ENCODE data around the gene ACOXL. TPM values are rescaled to one million over a fixed set of nuclear protein-coding genes. Genes with fewer than 3 reads are reported as not detected.

Gene ACOXL
- total and polyA plus RNA-seq, 2 donors (not counting 3 experiments of a cell fraction or from before 2014, with no cell fraction given) = not detected

DNA sequence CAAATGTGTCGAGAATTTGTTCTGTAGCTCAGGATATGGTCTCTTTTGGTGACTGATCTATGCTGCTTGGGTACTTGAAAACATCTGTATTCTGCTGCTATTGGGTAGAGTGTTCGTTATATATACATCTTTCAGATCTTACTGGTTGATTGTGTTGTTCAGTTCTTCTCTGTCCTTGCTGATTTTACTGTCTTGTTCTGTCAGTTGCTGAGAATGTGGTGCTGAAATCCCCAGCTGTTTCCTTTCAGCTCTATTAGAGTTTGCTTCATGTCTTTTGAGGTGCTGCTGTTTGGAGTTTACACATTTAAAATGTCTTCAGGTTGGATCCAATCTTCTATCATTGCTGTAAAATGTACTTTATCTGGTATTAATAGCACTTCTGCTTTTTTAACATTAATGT lies 401.2 kb downstream of the ACOXL start:
- POLR2A ChIA-PET = no interaction called here
- no peak for TF ChIP-seq FOS (IDR thresholded peaks at IDR 0.05; ENCODE audit: borderline replicate concordance, insufficient read depth, low read length)
- no peak for TF ChIP-seq MYC (IDR thresholded peaks at IDR 0.05; ENCODE audit: low read depth, low read length)
- no peak for TF ChIP-seq POLR2AphosphoS5 (IDR thresholded peaks at IDR 0.05; ENCODE audit: insufficient read depth, low read depth, low read length)
- no peak for TF ChIP-seq JUN (IDR thresholded peaks at IDR 0.05; ENCODE audit: borderline replicate concordance, insufficient read depth, insufficient read length, low read depth)
- TF ChIP-seq, protein P1, sequence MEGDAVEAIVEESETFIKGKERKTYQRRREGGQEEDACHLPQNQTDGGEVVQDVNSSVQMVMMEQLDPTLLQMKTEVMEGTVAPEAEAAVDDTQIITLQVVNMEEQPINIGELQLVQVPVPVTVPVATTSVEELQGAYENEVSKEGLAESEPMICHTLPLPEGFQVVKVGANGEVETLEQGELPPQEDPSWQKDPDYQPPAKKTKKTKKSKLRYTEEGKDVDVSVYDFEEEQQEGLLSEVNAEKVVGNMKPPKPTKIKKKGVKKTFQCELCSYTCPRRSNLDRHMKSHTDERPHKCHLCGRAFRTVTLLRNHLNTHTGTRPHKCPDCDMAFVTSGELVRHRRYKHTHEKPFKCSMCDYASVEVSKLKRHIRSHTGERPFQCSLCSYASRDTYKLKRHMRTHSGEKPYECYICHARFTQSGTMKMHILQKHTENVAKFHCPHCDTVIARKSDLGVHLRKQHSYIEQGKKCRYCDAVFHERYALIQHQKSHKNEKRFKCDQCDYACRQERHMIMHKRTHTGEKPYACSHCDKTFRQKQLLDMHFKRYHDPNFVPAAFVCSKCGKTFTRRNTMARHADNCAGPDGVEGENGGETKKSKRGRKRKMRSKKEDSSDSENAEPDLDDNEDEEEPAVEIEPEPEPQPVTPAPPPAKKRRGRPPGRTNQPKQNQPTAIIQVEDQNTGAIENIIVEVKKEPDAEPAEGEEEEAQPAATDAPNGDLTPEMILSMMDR (IDR thresholded peaks at IDR 0.05; ENCODE audit: extremely low read depth in 1 of 2, insufficient read depth in 1 of 2, low read depth in 1 of 2, low read length in 2 of 2) = no peak
- no peak for TF ChIP-seq EZH2 (IDR thresholded peaks at IDR 0.05; ENCODE audit: borderline replicate concordance, low read depth, low read length, severe bottlenecking)
- TF ChIP-seq GATA2 (IDR thresholded peaks at IDR 0.05; ENCODE audit: insufficient read depth, insufficient read length, low read depth, low read length) = no peak
- no peak for TF ChIP-seq POLR2A (IDR thresholded peaks at IDR 0.05; ENCODE audit: low read depth, low read length)
- TF ChIP-seq, protein P2, sequence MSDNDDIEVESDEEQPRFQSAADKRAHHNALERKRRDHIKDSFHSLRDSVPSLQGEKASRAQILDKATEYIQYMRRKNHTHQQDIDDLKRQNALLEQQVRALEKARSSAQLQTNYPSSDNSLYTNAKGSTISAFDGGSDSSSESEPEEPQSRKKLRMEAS (IDR thresholded peaks at IDR 0.05; ENCODE audit: insufficient read depth, insufficient read length) = no peak
- no peak overlapping the region for H3K4me2 ChIP-seq (ENCODE audit: insufficient read depth, low read length)
- H3K27ac ChIP-seq (ENCODE audit: insufficient read depth, low read depth, low read length) = no peak overlapping the region
- dilution Hi-C loops (cut with MboI; ENCODE audit: extremely low pct_ligation_motif_present, low sequenced_read_pairs) (no loop called here), intact Hi-C loops (cut with micrococcal nuclease) (no loop called here)
- CTCF ChIA-PET = interaction anchor here (1.2 to 1.8 kb wide), 3 partner anchors 11 to 15 kb away, joined by 3 to 6 read pairs (median 6); no protein-coding TSS in a partner anchor
- BruUV-seq (replicated peaks) = no TSS peak
- no peak for DNase-seq (ENCODE audit: low read depth, low spot score)
- H4K20me1 ChIP-seq (replicated peaks; ENCODE audit: control insufficient read depth, extremely low read depth, insufficient read depth, low read length) = peaks cover 2% of the 10 kb centered on the region
- H3K36me3 ChIP-seq (ENCODE audit: control insufficient read depth in 2 of 2, extremely low read depth in 1 of 2, insufficient read depth in 2 of 2, low read length in 2 of 2) = peaks cover 0 to 23% of the 10 kb centered on the region in 2 experiments
- peak; percentile 40 for FAIRE-seq
- H3K9me3 ChIP-seq (replicated peaks; ENCODE audit: control insufficient read depth, insufficient read depth, low read length) = no peaks in the 10 kb centered on the region
- no peaks in the 10 kb centered on the region for H3K4me1 ChIP-seq (ENCODE audit: control insufficient read depth, extremely low read depth, insufficient read depth, low read length)
- no peak overlapping the region for H2AFZ ChIP-seq (ENCODE audit: low read depth, low read length)
- no peak overlapping the region for H3K9ac ChIP-seq (replicated peaks; ENCODE audit: extremely low read depth, insufficient read depth, low read length)
- H3K4me3 ChIP-seq (replicated peaks in 1 of 3; ENCODE audit: insufficient read depth in 1 of 3, low read depth in 1 of 3, low read length in 3 of 3) = no peak overlapping the region
- H3K79me2 ChIP-seq (ENCODE audit: control insufficient read depth, insufficient read depth, low read length) = no peaks in the 10 kb centered on the region
- no peaks in the 10 kb centered on the region for H3K9me1 ChIP-seq (replicated peaks; ENCODE audit: control insufficient read depth, extremely low read depth, insufficient read depth, low read length)
- no peaks in the 10 kb centered on the region for H3K27me3 ChIP-seq (ENCODE audit: control insufficient read depth in 2 of 2, insufficient read depth in 2 of 2, low read length in 2 of 2)
